Kidney tubule cell (primary cell): ENCODE results near the gene SEC24C.
"Not testable (repeated sequence)": the region's sequence is repeated elsewhere in the genome, so short reads cannot be mapped to it uniquely, and the experiment has no call there.

Experiments
- DNase-seq: peaks from one replicate; pipeline ENCODE4 v3.0.0-alpha.2; 2018; ENCODE audit warnings: low spot score

Gene SEC24C

GRCh38 chr10:73743905-73744663 is at the start of gene SEC24C:
SEC24C (plus strand) TSS chr10:73744372; CDS start chr10:73746833, 2,461 bp downstream.
- peak; percentile 97 for DNase-seq

GRCh38 chr10:73695302-73695701 is 48.9 kb upstream of the SEC24C start:
- DNase-seq: not testable (repeated sequence)

GRCh38 chr10:73697675-73698159 is 46.5 kb upstream of the SEC24C start, which contains the start of gene AGAP5:
AGAP5 (minus strand) TSS chr10:73698109; CDS start chr10:73697755, 354 bp downstream.
- DNase-seq: not testable (repeated sequence)

- DNase-seq: not testable (repeated sequence)
These were observed 45.4 kb upstream of the SEC24C start for GRCh38 chr10:73698819-73699218.

- not testable (repeated sequence) for DNase-seq
These were observed 40.2 kb upstream of the SEC24C start for GRCh38 chr10:73703924-73704323.

- DNase-seq: peak; percentile 22
These were observed 38.6 kb upstream of the SEC24C start for GRCh38 chr10:73705506-73706072.

- DNase-seq: peak; percentile 25
These were observed 37.7 kb upstream of the SEC24C start for GRCh38 chr10:73706488-73706887.

- DNase-seq: not testable (repeated sequence)
These were observed 36.5 kb upstream of the SEC24C start for GRCh38 chr10:73707628-73708027.

- not testable (repeated sequence) for DNase-seq
These were observed 36.0 kb upstream of the SEC24C start for GRCh38 chr10:73708122-73708521.

- DNase-seq: not testable (repeated sequence)
These were observed 32.5 kb upstream of the SEC24C start for GRCh38 chr10:73711683-73712082.

- not testable (repeated sequence) for DNase-seq
These were observed 30.3 kb upstream of the SEC24C start for GRCh38 chr10:73713912-73714311.

- not testable (repeated sequence) for DNase-seq
These were observed 29.7 kb upstream of the SEC24C start for GRCh38 chr10:73714483-73714882.

GRCh38 chr10:73715179-73716156 is 28.7 kb upstream of the SEC24C start:
- not testable (repeated sequence) for DNase-seq

- DNase-seq: no peak
These were observed 27.9 kb upstream of the SEC24C start for GRCh38 chr10:73716251-73716650.

GRCh38 chr10:73717556-73717955 is 26.6 kb upstream of the SEC24C start:
- no peak for DNase-seq

- DNase-seq: not testable (repeated sequence)
These were observed 23.6 kb upstream of the SEC24C start for GRCh38 chr10:73720561-73720960.

GRCh38 chr10:73723516-73723915 is 20.7 kb upstream of the SEC24C start:
- DNase-seq: no peak

- peak; percentile 59 for DNase-seq
These were observed 14.4 kb upstream of the SEC24C start for GRCh38 chr10:73729781-73730152.

GRCh38 chr10:73730153-73730906 is 13.8 kb upstream of the SEC24C start:
- DNase-seq: peak; percentile 93

GRCh38 chr10:73731588-73732375 is 12.4 kb upstream of the SEC24C start:
- DNase-seq: no peak
